Measurements from ENCODE around the gene ADIRF. TPM values are rescaled to one million over a fixed set of nuclear protein-coding genes. Genes with fewer than 3 reads are reported as not detected.

ADIRF gene
- polyA plus RNA-seq, 4 donors: 13.9 to 44.9 (median 26.2) TPM

- DNase-seq (ENCODE audit: low read depth in 4 of 4, low spot score in 3 of 4): no peak
Measured at GRCh38 chr10:86960003-86960862, 8.0 kb upstream of the ADIRF start.

DNA sequence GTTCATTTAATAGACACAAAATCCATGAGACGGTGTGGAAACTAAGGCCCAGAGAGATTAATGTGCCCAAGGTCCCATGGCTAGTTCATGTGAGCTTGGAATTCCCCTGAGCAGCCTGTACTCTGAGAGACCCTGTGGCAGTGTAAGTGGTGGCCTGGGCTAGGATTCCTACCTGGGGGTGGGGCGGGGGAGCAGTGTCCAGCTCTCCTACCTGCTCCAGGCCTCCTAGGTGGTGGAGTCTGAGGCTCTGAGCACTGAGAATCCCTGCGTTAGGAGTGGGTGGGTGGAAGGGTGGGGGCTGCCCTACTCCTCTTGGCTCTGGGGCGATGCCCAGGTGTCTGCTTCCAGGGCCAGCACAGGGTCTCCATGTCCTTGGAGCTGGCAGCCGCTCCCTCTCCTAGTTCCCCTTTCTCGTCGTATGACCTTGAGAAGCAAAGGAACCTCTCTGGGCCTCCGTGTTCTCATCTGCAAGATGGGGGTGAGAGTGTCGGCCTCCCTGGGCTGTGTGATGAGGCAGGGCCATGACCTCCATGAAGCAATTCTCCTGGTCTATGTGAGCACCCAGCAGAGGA lies 7.3 kb upstream of the ADIRF start:
- no peak for DNase-seq (ENCODE audit: low read depth in 4 of 4, low spot score in 3 of 4)

- DNase-seq (ENCODE audit: low read depth in 4 of 4, low spot score in 3 of 4): no peak
Measured at GRCh38 chr10:86961481-86962091, 6.7 kb upstream of the ADIRF start.

GRCh38 chr10:86962136-86962980 lies 5.9 kb upstream of the ADIRF start:
- DNase-seq (ENCODE audit: low read depth in 4 of 4, low spot score in 3 of 4): no peak

GRCh38 chr10:86962981-86963310 lies 5.3 kb upstream of the ADIRF start:
- no peak for DNase-seq (ENCODE audit: low read depth in 4 of 4, low spot score in 3 of 4)

DNA sequence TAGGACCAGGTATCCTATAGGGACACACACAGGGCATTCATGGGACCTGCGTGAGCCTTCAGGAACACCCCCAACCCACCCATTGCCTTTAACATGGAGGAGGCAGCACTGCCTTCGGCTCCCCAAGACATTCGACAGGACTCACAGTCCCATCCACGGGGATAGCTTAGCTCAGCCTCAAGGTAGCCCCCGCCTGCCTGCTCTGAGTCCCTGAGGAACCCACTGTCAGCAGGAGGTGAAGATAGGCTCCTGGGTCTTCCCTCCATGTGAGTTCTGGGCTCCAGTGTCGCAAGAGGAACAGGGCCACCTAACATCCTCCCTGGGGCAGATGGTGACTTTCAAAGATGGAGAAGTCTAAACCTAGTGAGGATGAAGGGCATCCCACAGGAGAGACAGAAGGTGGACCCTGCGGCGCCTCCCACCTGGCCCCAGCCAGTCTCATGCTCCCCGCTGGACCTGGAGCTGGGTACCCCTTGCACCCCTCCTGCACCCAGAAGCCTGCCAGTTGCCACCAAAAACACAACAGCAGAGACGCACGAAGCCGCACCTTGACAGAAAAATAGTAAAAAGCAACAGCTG lies 4.9 kb upstream of the ADIRF start:
- DNase-seq (ENCODE audit: low read depth in 4 of 4, low spot score in 3 of 4): no peak

GRCh38 chr10:86964061-86964846 lies 4.0 kb upstream of the ADIRF start:
- DNase-seq (ENCODE audit: low read depth in 4 of 4, low spot score in 3 of 4): no peak

GRCh38 chr10:86964847-86965190 lies 3.5 kb upstream of the ADIRF start:
- DNase-seq (ENCODE audit: low read depth in 4 of 4, low spot score in 3 of 4): no peak

DNA sequence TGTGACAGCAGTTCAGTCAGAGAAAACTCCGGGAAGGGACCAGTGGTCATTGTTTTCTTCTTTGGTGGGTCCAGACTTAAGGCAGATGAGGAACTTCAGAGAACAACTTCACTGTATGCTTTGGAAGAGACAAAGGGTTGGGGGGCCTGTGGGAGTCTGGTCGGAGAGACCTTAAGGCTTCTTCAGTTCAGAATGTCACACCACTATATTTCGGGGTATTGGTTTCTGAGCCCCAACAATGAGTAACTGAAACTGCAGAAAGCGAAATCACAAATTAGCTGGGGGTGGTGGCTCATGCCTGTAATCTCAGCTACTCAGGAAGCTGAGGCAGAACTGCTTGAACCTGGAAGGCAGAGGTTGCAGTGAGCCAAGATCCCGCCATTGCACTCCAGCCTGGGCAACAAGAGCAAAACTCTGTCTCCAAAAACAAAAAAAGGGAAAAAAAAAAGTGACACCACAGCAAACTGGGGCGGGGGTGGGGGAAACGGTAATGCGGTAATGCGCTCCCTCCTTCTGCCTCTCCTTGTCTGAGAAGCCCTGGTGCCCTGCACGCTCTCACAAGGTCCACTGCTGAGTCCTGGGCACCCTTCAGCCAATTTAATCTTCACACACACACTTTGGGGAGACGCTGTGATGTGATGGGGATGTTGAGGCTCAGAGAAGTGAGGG lies 2.2 kb upstream of the ADIRF start:
- DNase-seq (ENCODE audit: low read depth in 4 of 4, low spot score in 3 of 4): no peak

GRCh38 chr10:86967481-86967941 lies 771 bp upstream of the ADIRF start:
- DNase-seq (ENCODE audit: low read depth in 4 of 4, low spot score in 3 of 4): no peak

GRCh38 chr10:86968994-86969355 lies 693 bp downstream of the ADIRF start:
- no peak for DNase-seq (ENCODE audit: low read depth in 4 of 4, low spot score in 3 of 4)

DNA sequence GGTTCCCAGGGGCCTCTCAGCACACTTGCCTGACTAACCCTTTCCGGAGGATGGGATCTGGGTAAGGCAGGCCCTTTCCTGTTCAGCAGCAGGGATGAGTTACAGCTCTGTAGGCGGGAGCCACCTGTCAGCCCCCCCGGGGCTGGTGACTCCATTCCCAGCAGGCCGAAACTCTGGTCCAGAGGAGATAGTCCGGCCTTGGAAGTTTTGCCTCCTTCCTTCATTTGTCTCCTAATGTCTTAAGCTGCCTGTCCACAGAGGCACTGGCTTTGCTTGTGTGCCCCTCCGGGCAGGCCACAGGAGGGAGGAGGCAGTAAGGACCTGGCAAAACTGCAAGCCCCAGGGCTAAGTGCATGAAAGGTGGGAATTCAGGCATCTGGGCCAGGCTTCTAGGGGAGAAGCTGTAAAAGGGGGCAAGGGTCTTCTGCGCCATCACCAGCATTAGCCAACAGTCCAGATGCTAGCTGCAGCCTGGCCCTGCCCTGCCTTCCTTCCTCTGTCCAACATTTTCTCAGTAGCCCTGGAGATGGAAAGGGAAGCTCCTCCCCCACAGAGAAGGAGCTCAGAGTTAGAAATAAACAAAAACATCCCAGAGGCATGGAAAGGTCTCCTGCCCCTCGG lies 1.2 kb downstream of the ADIRF start:
- no peak for DNase-seq (ENCODE audit: low read depth in 4 of 4, low spot score in 3 of 4)

- DNase-seq (ENCODE audit: low read depth in 4 of 4, low spot score in 3 of 4): no peak
Measured at GRCh38 chr10:86970162-86970981, 2.1 kb downstream of the ADIRF start.

GRCh38 chr10:86970982-86971231 lies 2.6 kb downstream of the ADIRF start:
- DNase-seq (ENCODE audit: low read depth in 4 of 4, low spot score in 3 of 4): no peak

DNA sequence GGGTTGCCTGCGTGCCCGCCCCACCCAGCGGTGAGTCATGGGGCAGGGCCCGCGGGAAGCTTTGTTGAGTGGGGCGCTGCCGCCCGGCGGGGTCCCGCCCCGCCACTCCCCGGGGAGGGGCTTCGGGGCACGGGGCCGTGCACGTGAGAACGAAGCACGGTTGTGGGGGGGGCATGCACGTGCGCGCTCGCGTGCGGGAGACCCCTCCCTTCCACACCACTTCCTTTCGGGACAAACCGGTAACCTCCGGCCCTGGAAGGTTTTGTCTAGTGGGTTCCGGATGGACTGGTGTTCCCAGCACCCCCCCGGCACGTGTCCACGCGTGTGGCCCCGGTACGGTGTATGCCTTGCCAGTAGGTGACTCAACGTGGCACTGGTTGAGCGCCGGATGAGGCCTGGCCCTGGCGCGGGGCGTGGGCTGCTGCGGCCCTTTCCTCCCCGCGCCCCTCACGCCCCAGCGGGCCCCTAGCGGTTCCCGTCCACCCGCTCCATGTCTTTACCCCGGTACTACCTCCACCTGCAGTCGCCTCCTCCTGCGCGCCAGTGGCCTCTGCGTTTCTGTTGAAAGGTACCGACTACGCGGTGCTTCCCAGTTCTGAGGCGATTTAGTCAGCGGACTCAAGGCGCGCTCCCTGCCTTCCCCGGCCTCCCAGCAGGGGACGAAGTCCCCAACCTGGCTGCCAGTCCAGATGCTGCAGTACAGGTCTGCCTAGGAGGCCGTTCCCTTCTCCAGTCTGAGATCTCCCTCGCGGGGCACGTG lies 3.1 kb downstream of the ADIRF start:
- DNase-seq (ENCODE audit: low read depth in 4 of 4, low spot score in 3 of 4): peak in 1 of 4 donors; percentile 65

GRCh38 chr10:86972613-86973380 lies 4.5 kb downstream of the ADIRF start:
- no peak for DNase-seq (ENCODE audit: low read depth in 4 of 4, low spot score in 3 of 4)

DNA sequence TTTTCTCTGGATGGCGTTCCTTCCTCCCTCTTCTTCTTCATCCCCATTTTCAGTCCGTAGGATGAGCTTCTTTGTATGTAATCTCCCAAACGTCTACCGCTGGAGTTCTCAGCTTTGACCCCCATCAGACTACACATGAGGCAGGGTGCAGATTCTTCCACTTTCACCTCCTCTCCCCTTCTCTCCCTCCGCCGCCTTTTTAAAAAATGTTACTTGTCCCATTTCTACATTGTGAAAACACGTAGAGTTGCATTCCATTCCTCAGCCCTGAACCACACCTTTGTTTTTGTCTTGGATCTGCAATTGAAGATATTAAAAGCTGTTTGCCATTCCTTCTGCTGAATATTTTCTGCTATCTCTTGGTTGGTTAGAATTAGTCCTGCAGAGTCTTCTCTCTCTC lies 6.2 kb downstream of the ADIRF start:
- no peak for DNase-seq (ENCODE audit: low read depth in 4 of 4, low spot score in 3 of 4)

Data from left renal pelvis (tissue), 4 donors.